Measurements from ENCODE around the gene DUXB. TPM values are rescaled to one million over a fixed set of nuclear protein-coding genes. Genes with fewer than 3 reads are reported as not detected.

The DUXB gene
- total RNA-seq, 2 donors from 2014 or later, result not detected

- H3K4me1 Mint-ChIP-seq, result peaks cover 44% of the 10 kb centered on the region
- H3K27ac Mint-ChIP-seq, result peak within 1 kb of the TSS; percentile 99
- DNase-seq (peak; percentile 88 to 94 (median 91)), ATAC-seq (peak; percentile 86)
- H3K36me3 Mint-ChIP-seq (ENCODE audit: low read depth), result peaks cover 12% of the 10 kb centered on the region
- H3K9me3 ChIP-seq (ENCODE audit: control insufficient read depth, low read length, poor library complexity, severe bottlenecking), result no peaks in the 10 kb centered on the region
- H3K27me3 Mint-ChIP-seq, result no peaks in the 10 kb centered on the region
- H3K4me3 Mint-ChIP-seq, result peak within 1 kb of the TSS; percentile 99
Measured at GRCh38 chr16:75647492-75648264, 53.6 kb downstream of the DUXB start, which contains the start of the genes KARS1 and TERF2IP. TSS of gene KARS1 (minus strand) at chr16:75647665. CDS start at chr16:75647639, 26 bp downstream. TSS of gene TERF2IP (plus strand) at chr16:75647773. CDS start at chr16:75647883, 110 bp downstream.

GRCh38 chr16:75647112-75647491 lies 54.2 kb downstream of the DUXB start:
- Mint-ChIP-seq H3K4me3 (peak overlapping the region; percentile 99), H3K27ac (peak overlapping the region; percentile 99), H3K4me1 (peaks cover 43% of the 10 kb centered on the region), H3K27me3 (no peaks in the 10 kb centered on the region), H3K36me3 (ENCODE audit: low read depth) (peaks cover 12% of the 10 kb centered on the region)
- ATAC-seq (peak; percentile 16), DNase-seq (no peak)
- no peaks in the 10 kb centered on the region for H3K9me3 ChIP-seq (ENCODE audit: control insufficient read depth, low read length, poor library complexity, severe bottlenecking)

GRCh38 chr16:75644240-75645012 lies 56.8 kb downstream of the DUXB start:
- no peak for ATAC-seq
- DNase-seq, result no peak
- Mint-ChIP-seq H3K27ac (peak overlapping the region; percentile 94), H3K27me3 (no peaks in the 10 kb centered on the region), H3K4me3 (peak overlapping the region; percentile 84), H3K4me1 (peaks cover 28% of the 10 kb centered on the region), H3K36me3 (ENCODE audit: low read depth) (peaks cover 7% of the 10 kb centered on the region)
- H3K9me3 ChIP-seq (ENCODE audit: control insufficient read depth, low read length, poor library complexity, severe bottlenecking), result no peaks in the 10 kb centered on the region

Other genes with a start within 250 kb of the DUXB start
- gene TMEM170A, start 236.8 kb downstream of the DUXB start, total RNA-seq, result 10 to 100 TPM; 39.7 to 46.5 TPM
- not detected for gene CHST6, start 206.0 kb downstream of the DUXB start, total RNA-seq
- under 1 TPM in 1 of 2 donors, not detected in 1; 0.16 TPM for gene CHST5, start 165.4 kb downstream of the DUXB start, total RNA-seq
- 1 to 10 TPM; 5.3 to 7.5 TPM for gene TMEM231, start 145.2 kb downstream of the DUXB start, total RNA-seq
- gene GABARAPL2, start 135.1 kb downstream of the DUXB start, total RNA-seq, result 10 to 100 TPM; 76.5 to 79.5 TPM
- 10 to 100 TPM; 57.9 to 64.1 TPM for gene ADAT1, start 78.2 kb downstream of the DUXB start, total RNA-seq
- gene KARS1, start 53.8 kb downstream of the DUXB start, total RNA-seq, result 100 to 1,000 TPM; 160 to 161 TPM
- gene TERF2IP, start 53.7 kb downstream of the DUXB start, total RNA-seq, result 100 to 1,000 TPM in 1 of 2 donors, 10 to 100 TPM in 1; 98.1 to 107 TPM
- gene CPHXL2, start 24.5 kb downstream of the DUXB start, total RNA-seq, result not detected
- not detected for gene CPHXL, start 25.0 kb upstream of the DUXB start, total RNA-seq